GM18517 (cell line): Measurements from ENCODE around the gene RASA3.
"Not testable (repeated sequence)": the region's sequence is repeated elsewhere in the genome, so short reads cannot be mapped to it uniquely, and the experiment has no call there.

ENCODE experiments used
- ATAC-seq: cut with Tn5 transposase; IDR thresholded peaks from one replicate; pipeline ENCODE4 v1.9.1; 2021; ENCODE audit warnings: mild to moderate bottlenecking, moderate library complexity; ENCODE audit not compliant: unreplicated experiment

The RASA3 gene

DNA sequence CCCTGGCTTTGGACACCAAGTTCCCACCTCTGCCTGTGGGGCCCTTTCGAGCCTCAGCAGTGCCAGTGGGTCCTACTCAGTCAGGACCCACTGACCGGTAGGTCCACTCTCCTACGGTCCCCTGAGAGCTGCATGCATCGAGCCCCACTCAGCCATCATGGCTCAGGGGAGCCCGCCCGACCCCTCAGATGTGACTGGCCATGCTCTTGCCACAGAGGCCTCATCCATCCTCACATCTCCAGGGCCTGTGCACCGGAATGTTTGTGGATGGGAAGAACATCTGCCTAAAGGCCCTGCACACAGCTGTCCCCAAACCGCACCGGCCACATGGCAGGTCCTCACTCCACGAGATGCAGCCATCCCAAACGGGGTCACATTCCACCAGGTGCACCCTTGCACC lies 105.9 kb downstream of the RASA3 start:
- ATAC-seq: no peak

DNA sequence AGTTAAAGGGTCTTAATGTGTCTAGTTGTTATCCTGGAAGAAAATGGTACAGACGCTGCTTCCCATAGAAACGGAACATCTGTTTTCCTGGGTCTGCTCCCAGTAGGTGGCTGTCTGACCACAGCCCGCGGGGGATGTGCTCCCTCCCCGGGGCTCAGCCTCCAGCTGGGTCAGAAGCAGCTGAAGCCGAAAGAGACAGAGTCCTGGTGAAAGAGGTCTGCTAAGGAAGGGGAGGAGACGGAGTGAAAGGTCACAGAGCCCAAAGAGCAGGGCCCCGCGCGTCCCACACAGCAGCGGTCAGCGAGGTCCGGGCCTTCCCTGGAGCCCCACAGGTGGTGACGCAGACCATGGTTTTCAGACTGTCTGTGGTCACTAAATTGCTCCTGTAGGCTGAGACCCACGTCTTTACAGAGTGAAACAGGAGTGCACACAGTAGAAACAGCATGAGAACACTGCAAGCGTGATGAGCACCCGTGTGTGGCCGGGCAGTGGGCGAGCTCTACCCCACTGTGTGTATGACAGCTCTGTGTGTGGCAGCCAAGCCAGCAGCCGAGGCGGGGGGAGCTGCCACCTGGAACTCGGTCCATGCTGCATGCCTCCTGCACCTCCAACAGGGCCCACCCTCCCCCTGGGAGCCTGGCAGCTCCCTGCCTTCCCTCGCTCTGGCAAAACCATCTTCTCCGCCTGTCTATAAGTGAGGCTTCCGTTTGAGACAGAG lies 106.5 kb downstream of the RASA3 start:
- no peak for ATAC-seq

DNA sequence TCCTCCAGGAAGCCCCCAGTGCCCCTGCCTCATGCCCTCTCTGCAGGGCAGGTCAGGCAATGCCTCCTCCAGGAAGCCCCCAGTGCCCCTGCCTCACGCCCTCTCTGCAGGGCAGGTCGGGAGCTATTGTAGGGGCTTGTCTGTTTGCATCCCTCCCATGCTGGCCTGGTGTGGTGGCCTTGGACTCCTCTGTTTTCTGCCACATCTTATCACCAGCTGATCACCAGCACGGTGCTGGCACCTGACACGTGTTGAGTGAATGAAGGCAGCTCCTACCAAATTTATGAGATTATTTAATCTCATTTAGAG lies 107.1 kb downstream of the RASA3 start:
- ATAC-seq: no peak

DNA sequence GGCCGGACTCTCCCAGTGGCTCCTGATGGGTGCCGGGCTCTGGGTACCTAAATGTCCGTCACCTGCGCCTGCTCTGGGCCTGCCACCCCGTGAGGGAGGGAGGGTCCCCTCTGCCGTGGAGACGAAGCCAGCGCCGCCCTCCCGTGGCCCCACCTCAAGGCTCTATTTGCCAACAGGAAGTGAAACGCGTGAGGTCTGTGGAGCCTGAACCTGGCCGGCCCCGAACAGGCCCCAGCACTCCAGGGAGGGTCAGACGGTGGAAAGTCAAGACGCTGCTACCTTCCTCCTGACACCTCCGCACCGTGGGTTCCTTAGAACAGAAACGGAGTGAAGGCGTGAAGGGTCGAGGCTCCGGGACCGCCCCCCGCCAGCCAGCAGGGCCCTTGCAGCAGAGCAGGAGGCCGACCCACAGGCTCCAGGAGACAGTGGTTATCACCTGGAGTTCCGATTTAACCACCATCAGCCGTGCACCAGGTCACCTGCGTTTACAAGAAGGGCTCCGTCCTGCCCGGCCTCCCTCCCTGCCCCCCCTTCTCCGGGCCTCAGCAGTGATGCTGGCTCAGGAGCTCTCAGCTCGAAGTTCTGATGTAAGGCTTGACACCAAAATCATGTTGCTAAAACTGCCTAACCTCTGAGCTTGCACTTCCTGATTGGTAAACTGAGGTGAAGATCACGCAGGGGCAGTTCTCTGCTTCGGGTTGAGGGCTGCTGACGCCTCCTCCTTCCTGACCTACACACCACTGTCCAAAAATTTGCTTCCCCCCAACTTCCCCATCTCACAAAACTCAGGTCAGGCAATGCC lies 107.6 kb downstream of the RASA3 start:
- ATAC-seq: peak; percentile 80

DNA sequence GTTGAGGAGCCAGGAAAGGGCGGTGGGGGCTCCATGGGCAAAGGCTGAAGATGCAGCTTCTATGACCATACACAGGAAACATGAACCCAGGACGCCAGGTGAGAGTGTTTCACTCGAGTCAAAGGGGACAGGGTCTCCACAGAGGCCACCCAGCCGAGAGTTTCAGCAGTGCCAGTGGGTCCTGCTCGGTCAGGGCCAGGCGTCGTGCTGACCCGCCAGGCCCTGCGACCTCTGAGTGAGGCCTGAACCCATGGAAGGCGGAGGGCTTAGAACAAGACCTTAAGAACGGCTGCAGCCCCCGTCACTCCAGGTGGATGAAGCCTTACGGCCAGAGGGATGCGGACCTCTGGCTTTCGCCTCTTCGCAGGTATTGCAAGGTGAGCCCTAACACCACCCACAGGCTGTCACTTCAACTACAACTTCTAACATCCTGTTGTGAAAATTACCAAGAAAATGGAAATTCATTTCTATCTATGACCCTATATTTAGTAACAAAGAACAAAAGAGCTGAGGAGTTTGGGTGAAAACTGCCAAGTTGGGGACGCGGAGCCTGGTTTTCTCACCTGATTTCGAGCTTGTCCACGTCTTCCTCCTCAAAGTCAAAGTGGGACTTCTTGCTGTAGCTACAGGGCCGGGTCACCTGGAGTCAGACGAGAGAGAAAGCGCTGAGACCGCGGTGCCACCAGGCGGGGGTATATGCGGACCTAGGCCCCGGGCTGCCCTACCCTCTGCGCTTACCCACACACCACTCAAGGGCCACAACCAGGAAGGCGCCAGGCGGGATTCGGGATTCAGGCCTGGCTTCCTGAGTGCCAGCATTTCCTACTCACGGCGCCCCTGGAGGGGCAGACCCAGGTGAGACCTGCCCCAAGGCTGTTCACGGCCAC lies 108.5 kb downstream of the RASA3 start:
- ATAC-seq: no peak

DNA sequence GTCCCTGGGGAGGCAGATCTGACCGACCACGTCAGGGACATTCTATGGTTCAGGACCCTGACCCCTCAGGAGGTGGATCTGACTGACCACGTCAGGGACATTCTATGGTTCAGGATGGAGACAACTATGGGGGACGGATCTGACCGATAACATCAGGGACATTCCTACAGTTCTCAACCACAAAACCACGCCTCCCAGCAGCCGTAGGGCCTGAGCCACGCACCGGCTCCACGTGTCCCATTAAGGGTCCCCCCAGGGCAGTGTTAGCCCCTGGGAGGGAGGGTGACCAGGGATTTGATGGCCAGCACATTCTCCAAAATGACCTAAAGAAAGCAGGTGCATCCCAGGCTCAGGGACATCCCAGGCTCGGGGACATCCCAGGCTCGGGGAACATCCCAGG lies 109.5 kb downstream of the RASA3 start:
- no peak for ATAC-seq

DNA sequence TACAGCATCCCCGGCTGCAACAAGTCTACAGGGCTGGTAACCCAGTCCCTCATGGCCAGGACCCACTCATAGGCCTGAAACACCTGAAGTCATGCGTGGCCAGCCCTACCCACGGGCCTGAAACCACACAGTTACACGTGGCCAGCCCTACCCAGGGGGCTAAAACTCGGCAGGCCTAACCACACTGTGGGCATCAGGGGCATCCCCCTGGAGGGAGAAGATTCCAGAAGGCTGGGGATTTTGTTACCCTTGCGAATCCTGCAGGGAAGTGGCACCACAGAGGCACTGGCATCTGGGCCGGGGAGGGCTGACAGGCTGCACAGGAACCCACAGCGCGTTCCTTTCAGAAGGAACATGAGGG lies 110.1 kb downstream of the RASA3 start:
- ATAC-seq: no peak

DNA sequence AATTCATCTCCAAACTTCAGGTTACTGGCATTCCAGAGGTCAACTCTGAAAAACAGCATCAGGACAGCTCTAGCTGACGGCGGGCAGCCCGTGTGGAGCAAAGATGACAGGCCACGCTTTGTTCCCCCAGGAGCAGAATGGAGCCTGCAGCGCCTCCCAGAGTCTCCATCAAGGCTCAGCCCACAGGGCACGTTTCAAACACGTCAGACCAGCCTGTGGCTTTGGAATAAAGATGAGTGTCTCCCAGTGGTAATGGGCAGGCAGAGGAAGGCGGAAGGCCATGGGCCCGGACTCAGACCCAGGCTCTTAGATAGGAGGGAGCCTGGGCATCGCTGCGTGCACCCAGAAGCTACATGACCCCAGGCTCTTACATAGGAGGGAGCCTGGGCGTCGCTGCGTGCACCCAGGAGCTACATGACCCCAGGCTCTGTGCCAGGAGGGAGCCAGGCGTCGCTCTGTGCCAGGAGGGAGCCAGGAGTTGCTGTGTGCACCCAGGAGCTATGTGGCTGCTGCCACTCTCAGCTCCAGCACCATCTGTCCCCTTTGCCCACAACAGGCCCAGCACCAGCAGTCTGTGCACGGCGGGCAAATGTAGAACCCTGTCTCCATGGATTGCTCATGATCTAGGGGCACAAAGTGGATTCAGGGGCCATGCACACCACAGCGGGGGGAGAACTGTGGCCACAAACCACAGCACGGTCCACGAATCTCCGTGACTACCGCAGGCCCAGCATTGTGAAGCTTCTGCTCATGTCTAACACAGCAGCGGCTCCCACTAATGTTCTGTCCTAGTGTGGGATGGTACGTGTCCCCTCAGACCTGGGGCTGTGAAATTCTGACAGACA lies 110.7 kb downstream of the RASA3 start:
- ATAC-seq: no peak

DNA sequence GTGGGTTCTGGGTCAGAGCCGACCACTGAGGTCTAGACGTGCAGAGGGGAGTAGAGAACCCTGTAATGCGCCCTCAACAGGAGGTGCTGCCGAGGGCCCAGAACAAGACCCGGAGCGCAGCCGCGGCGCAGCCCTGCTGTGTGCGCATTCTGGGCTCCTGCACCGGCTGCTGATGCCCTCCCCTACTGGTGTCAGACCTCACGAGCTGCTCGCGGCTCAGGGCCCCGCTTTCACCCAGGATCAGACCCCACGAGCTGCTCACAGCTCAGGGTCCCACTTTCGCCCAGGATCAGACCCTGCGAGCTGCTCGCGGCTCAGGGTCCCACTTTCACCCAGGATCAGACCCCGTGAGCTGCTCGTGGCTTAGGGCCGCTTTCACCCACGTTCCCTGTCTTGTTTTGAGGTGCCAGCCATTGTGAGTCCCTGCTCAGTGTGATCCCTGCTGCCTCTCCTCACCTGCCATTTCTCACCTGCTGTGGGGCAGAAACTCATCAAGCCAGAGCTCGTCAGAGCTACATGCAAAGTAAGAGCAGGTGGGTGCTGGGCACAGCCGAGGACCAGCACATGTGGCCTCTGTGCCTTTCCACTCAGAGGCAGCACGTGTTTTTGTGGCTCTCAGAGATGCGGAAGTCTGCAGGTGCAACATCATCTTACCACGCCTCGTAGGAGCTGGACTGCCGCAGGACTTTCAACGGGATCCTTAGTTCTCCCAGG lies 111.5 kb downstream of the RASA3 start:
- no peak for ATAC-seq

DNA sequence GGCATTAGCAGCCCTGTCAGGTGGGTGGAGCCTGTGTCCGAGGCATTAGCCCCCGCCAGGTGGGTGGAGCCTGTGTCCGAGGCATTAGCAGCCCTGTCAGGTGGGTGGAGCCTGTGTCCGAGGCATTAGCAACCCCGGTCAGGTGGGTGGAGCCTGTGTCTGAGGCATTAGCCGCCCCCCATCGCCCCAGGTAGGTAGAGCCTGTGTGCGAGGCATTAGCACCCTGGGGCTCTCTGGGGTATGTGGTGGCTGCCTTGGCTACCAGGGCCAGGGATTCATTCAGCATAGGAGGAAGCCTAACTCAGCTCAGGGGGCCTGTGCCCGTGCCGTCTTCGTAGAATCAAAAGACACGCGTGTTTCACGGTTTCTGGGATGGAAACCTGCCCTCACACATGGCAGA lies 112.3 kb downstream of the RASA3 start:
- not testable (repeated sequence) for ATAC-seq

DNA sequence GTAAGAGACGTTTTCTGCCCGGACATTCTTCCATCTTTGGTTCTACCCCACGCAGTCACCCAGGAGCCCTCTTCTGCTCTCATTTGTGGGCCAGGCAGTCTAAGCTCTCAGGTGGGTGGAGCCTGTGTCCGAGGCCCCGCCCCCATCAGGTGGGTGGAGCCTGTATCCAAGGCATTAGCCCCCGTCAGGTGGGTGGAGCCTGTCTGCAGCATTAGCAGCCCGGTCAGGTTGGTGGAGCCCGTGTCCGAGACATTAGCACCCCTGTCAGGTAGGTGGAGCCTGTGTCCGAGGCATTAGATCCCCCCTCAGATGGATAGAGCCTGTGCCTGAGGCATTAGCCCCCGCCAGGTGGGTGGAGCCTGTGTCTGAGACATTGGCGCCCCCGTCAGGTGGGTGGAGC lies 113.1 kb downstream of the RASA3 start:
- ATAC-seq: no peak

DNA sequence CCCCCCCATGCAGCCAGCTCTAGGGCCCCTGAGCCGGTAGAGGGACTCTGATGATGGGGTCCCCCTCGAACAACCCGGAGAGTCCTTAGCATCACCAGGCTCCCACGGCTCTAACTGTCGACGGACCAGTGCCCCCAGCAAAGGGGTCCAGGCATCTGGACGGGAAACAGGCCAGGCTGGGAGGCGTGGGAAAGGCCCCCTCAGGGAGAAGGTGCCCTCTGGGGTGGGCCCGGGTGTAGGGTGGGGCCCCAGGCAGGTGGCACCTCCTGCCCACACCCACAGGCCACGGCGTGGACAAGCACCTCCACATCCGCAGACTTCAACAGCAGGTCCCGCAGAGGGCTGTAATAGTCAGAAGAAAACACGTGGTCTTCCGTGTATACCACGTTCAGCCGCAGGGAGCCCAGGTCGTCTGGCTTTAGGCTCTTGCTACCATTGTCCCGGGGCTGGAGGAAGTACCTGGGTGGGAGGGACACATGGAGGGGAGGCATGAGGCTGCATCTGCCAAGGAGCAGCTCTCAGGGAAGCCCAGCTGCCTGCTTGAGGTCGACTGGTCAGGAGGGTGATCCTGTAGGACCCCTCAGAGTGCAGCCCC lies 113.9 kb downstream of the RASA3 start:
- ATAC-seq: no peak

DNA sequence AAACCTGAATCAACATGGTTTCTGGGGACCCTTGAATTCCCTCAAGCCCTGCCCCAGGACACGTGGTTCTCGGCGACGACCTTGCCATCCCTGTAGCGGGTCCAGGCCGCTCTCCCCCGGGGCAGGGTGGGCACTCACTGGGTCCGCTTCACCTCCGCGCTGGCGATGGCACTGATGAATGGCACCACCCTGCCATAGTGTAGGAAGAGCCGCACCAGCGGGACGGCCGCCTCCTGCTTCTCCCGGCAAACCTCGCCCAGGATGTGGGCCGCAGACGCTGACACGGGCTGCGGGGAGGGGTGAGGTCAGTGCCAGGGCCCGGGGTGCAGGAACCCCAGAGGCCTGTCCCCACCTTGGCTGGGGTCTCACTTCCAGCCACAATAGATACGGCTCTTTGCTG lies 114.5 kb downstream of the RASA3 start:
- ATAC-seq: no peak

DNA sequence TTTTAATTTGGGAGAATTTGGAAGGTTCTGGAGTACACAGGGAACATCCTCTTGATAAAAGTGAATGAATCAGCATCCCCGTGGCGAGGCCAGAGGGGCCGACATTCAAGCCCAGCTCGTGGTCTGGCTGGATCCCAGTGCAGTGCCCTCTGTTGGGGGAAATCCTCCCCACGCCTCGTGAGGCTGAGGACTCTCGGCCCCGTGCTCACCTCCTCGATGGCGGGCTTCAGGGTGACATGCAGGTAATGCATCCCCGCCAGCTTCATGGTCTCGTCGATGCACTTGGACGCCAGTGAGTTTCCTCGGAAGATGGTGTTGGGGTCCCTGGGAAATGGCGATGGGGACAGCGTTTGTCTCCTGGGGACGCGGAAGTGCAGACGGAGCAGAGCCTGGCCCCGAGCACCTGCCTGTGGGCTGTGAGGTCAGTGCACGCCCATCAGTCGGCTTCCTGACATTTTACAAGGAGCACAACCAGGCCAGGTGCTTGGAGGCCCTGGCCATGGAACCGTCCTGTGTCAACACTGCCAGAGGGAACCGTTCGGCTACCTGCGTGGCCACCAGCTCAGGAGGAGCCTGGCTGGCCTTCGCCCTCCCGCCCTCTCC lies 115.3 kb downstream of the RASA3 start:
- ATAC-seq: no peak

DNA sequence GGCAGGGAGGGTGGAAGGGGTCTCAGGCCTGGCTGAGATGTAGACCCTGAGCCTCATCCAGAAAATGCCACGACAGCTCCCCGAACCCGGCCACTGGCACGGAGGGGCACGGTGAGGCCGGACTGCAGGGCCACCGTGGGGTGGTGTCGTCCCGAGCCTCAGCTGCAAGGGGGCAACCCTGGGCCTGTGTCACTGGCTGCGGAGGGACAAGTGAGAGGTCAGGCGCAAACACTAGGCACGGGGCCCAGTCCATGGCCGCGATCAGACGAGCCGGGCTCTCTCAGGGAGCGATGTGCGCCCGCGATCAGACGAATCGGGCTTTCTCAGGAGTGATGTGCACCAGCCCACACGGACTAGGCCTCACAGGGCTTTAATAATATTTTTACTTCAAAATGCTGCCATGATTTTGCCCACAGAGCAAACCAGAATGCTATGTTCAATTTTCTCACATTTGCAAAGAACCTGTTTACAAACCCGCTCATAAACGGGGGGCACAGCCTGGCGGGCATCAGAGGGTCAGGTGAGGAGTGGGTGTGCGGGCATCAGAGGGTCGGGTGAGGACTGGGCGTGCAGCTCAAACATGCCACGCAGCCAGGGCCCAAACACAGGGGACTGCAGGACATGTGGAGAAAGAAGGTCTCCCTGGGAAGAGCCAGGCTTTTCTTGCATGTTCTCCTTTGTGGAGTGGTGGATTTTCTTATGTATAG lies 115.9 kb downstream of the RASA3 start:
- ATAC-seq: no peak

DNA sequence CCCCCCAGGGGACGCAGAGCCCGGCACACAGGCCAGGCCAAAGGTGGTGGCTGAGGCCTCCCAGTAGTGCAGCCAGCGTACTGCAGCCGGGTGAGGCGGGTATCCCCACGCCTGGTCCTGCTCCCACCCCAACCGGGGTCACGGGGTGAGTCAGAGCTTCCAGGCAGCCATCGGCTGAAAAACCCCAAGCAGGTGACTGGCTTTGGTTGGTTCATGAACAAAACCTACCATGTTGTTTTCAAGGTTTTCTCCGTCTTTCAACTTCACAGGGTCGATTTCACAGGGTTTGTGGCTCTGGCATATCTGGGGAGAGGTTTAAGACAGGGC lies 116.5 kb downstream of the RASA3 start:
- ATAC-seq: no peak

DNA sequence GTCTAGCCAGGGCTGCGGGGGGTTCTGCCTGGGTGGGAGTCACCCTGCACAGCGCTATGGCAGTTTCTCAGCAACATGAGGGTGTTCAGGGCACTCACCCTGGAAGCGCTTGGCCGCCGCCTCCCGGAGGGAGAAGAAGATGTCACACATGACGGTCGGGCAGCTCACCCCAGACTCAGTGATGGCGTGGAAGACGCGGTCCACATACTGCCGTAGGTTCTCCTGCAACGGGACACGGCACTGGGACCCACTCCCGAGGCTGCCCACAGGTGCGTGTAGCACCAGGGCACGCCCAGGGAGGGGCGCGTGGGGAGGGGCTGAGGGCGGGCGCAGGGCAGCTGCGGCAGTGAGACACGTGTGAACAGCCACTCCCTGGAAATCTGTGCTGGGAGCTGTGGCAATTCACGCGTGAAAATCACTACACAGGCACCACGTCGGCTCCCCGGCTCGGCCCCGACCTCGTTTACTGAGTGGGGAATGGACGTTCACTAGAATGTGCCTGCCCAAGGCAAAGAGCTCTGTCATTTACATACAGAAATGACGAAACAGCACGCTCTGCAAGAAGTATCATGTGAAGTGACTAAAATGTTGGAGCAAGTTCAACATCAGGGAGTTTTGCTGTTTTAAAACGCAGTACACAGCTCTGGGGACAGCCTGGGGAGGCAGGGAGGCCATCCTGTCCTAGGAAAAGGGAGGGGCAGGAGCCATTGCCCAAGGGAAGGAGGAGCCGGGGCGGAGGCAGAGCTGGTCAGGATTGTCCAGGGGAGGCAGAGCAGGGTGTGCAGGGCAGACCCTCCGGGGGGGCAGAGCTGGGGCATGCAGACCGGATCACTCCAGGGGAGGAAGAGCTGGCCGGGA lies 117.1 kb downstream of the RASA3 start:
- ATAC-seq: no peak
